Measurements from ENCODE around the gene KHDC1L.

DNA sequence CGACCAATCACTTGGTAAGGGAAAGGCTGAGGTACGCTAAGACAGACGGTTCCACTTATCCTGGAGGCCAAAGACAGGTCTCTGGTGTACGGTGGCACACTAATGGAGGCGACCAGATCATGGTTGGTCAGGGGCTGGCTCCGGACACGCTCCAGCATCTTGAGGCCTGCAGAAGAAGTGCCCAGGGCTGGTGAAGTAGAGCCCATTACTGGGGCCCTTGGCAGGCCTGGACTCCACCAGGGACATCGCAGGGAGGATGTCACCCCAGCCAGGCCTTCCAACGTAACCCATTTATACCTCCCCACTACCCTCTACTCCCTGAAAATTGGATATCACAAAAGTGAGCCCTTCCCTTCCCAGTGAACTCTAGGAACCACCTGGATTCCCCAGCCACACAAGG is 16.2 kb downstream of the KHDC1L start:
- TF ChIP-seq EZH2 (conservative IDR thresholded peaks at IDR 0.05; ENCODE audit: low read depth, low read length): no peak
- TF ChIP-seq U2AF2 (IDR thresholded peaks at IDR 0.05; ENCODE audit: low read depth, low read length): no peak
- TF ChIP-seq, protein P1, sequence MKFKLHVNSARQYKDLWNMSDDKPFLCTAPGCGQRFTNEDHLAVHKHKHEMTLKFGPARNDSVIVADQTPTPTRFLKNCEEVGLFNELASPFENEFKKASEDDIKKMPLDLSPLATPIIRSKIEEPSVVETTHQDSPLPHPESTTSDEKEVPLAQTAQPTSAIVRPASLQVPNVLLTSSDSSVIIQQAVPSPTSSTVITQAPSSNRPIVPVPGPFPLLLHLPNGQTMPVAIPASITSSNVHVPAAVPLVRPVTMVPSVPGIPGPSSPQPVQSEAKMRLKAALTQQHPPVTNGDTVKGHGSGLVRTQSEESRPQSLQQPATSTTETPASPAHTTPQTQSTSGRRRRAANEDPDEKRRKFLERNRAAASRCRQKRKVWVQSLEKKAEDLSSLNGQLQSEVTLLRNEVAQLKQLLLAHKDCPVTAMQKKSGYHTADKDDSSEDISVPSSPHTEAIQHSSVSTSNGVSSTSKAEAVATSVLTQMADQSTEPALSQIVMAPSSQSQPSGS (CRISPR knock-in tag; IDR thresholded peaks at IDR 0.05): no peak
- no peak for TF ChIP-seq KDM5A (IDR thresholded peaks at IDR 0.05; ENCODE audit: borderline replicate concordance, low read length)
- TF ChIP-seq ZNF317 (CRISPR knock-in tag; IDR thresholded peaks at IDR 0.05): no peak
- TF ChIP-seq CBFB (CRISPR knock-in tag; IDR thresholded peaks at IDR 0.05): no peak
- no peak for TF ChIP-seq NR1H2 (CRISPR knock-in tag; IDR thresholded peaks at IDR 0.05; ENCODE audit: borderline replicate concordance, low read depth)
- no peak for TF ChIP-seq SNRNP70 (IDR thresholded peaks at IDR 0.05; ENCODE audit: low read depth, low read length)

All from HepG2 (cell line).